GM23338 (cell line): ENCODE data around the gene NPTXR. TPM values are rescaled to one million over a fixed set of nuclear protein-coding genes. Genes with fewer than 3 reads are reported as not detected.

Source experiments
- ATAC-seq: fragments of 200-7000 bp; cut with Tn5 transposase; 3 replicates; pipeline ENCODE4 v1.9.1; 2020
- DNase-seq: peaks from one replicate; pipeline ENCODE4 v3.0.0-alpha.2; 2015; ENCODE audit warnings: low spot score
- H2AFZ ChIP-seq: fragments of 200-600 bp; sonication (generic); 2 replicates; pipeline ENCODE4 v1.8.0; 2016; ENCODE audit warnings: antibody characterized with exemption, mild to moderate bottlenecking, moderate library complexity
- H3F3A ChIP-seq: fragments of 200-600 bp; sonication (generic); replicated peaks from 2 replicates; pipeline ENCODE4 v1.8.0; 2017; ENCODE audit warnings: antibody characterized with exemption, mixed run types, low read depth
- H3K27ac ChIP-seq: fragments of 200-600 bp; sonication (generic); 2 replicates; pipeline ENCODE4 v1.6.1; 2016; ENCODE audit warnings: low read depth
- H3K27me3 ChIP-seq: fragments of 200-600 bp; sonication (generic); 2 replicates; pipeline ENCODE4 v1.8.0; 2016; ENCODE audit warnings: mild to moderate bottlenecking, mixed run types, moderate library complexity; ENCODE audit not compliant: insufficient read depth
- H3K36me3 ChIP-seq: fragments of 200-600 bp; sonication (generic); 2 replicates; pipeline ENCODE4 v1.8.0; 2016; ENCODE audit warnings: mild to moderate bottlenecking; ENCODE audit not compliant: insufficient read depth
- H3K4me1 ChIP-seq: fragments of 200-600 bp; sonication (generic); 2 replicates; pipeline ENCODE4 v1.8.0; 2016; ENCODE audit warnings: mild to moderate bottlenecking, moderate library complexity; ENCODE audit not compliant: insufficient read depth
- H3K4me2 ChIP-seq: fragments of 200-600 bp; sonication (generic); 2 replicates; pipeline ENCODE4 v1.7.1; 2017; ENCODE audit warnings: mixed run types
- H3K4me3 ChIP-seq: fragments of 200-600 bp; sonication (generic); 2 replicates; pipeline ENCODE4 v1.6.1; 2016; ENCODE audit warnings: mixed run types
- H3K79me2 ChIP-seq: fragments of 200-600 bp; sonication (generic); replicated peaks from 2 replicates; pipeline ENCODE4 v1.8.0; 2017; ENCODE audit warnings: mild to moderate bottlenecking; ENCODE audit not compliant: insufficient read depth
- H3K9me2 ChIP-seq: fragments of 200-600 bp; sonication (generic); 2 replicates; pipeline ENCODE4 v1.8.0; 2017; ENCODE audit not compliant: insufficient read depth
- H4K20me1 ChIP-seq: fragments of 200-600 bp; sonication (generic); replicated peaks from 2 replicates; pipeline ENCODE4 v1.8.0; 2017; ENCODE audit warnings: mild to moderate bottlenecking; ENCODE audit not compliant: insufficient read depth
- H3K27ac Mint-ChIP-seq: 2 replicates; pipeline ENCODE4 v1.8.0; 2020; ENCODE audit warnings: inconsistent platforms, mild to moderate bottlenecking, moderate library complexity, mixed read lengths
- H3K27me3 Mint-ChIP-seq: 3 replicates; pipeline ENCODE4 v1.8.0; 2022; ENCODE audit warnings: low read depth, mild to moderate bottlenecking, moderate library complexity, mixed read lengths, inconsistent platforms; ENCODE audit not compliant: insufficient read depth, poor library complexity
- H3K36me3 Mint-ChIP-seq: 3 replicates; pipeline ENCODE4 v1.8.0; 2021; ENCODE audit warnings: low read depth, mild to moderate bottlenecking, inconsistent platforms, moderate library complexity, mixed read lengths
- H3K4me1 Mint-ChIP-seq: 3 replicates; pipeline ENCODE4 v1.8.0; 2020; ENCODE audit warnings: mild to moderate bottlenecking, inconsistent platforms, mixed read lengths
- H3K4me3 Mint-ChIP-seq: 3 replicates; pipeline ENCODE4 v1.8.0; 2021; ENCODE audit warnings: moderate library complexity, mild to moderate bottlenecking, inconsistent platforms, mixed read lengths
- H3K9me3 Mint-ChIP-seq: 3 replicates; pipeline ENCODE4 v1.8.0; 2020; ENCODE audit warnings: moderate library complexity, mild to moderate bottlenecking, inconsistent platforms, mixed read lengths
- CREB1 ChIP-seq: fragments of 250-450 bp; sonication (Bioruptor Pico); IDR thresholded peaks from 2 replicates; pipeline ENCODE4 v1.5.0; 2020; ENCODE audit warnings: low read depth, mild to moderate bottlenecking, moderate library complexity
- CTCF ChIP-seq, 2 experiments: fragments of 200-600 bp in 1 of 2; sonication (generic) in 1 of 2; conservative IDR thresholded peaks; 2 replicates each; pipeline versions ENCODE4 v1.5.1 to v1.6.1; 2016 to 2017; ENCODE audit warnings: antibody characterized with exemption in 2 of 2, low read depth in 2 of 2, mild to moderate bottlenecking in 2 of 2, moderate library complexity in 1 of 2
- ETS1 ChIP-seq: IDR thresholded peaks from 2 replicates; pipeline ENCODE4 v1.6.1; 2016; ENCODE audit warnings: antibody characterized with exemption
- EZH2 ChIP-seq: fragments of 200-600 bp; sonication (generic); IDR thresholded peaks from one replicate; pipeline ENCODE4 v1.8.0; 2017; ENCODE audit warnings: antibody characterized with exemption, mild to moderate bottlenecking, low read depth; ENCODE audit not compliant: unreplicated experiment
- EZH2phosphoT487 ChIP-seq: fragments of 200-600 bp; sonication (generic); IDR thresholded peaks from one replicate; pipeline ENCODE4 v1.8.1; 2018; ENCODE audit warnings: antibody characterized with exemption; ENCODE audit not compliant: unreplicated experiment
- JUNB ChIP-seq: IDR thresholded peaks from one replicate; pipeline ENCODE4 v1.6.1; 2016; ENCODE audit warnings: antibody characterized with exemption; ENCODE audit not compliant: unreplicated experiment
- NANOG ChIP-seq: IDR thresholded peaks from 2 replicates; pipeline ENCODE4 v1.6.1; 2016; ENCODE audit warnings: antibody characterized with exemption, borderline replicate concordance
- POLR2AphosphoS5 ChIP-seq: IDR thresholded peaks from 2 replicates; pipeline ENCODE4 v1.6.1; 2016; ENCODE audit warnings: antibody characterized with exemption, low read depth
- REST ChIP-seq: IDR thresholded peaks from one replicate; pipeline ENCODE4 v1.6.1; 2018; ENCODE audit warnings: antibody characterized with exemption; ENCODE audit not compliant: unreplicated experiment
- ZNF114 ChIP-seq: fragments of 250-450 bp; sonication (Bioruptor Pico); IDR thresholded peaks from 2 replicates; pipeline ENCODE4 v1.5.0; 2020; ENCODE audit warnings: mild to moderate bottlenecking, moderate library complexity
- ZNF331 ChIP-seq: fragments of 250-450 bp; sonication (Bioruptor Pico); IDR thresholded peaks from 2 replicates; pipeline ENCODE4 v1.5.0; 2020; ENCODE audit warnings: low read depth, mild to moderate bottlenecking, moderate library complexity
- ZNF462 ChIP-seq: fragments of 250-450 bp; sonication (Bioruptor Pico); IDR thresholded peaks from 2 replicates; pipeline ENCODE4 v1.5.0; 2020; ENCODE audit warnings: mild to moderate bottlenecking, moderate library complexity
- polyA plus RNA-seq: library from polyadenylated mRNA; unstranded; fragments of >200 nt; fragmentation: Nextera tagmentation; extraction: Ambion mirVana; gene quantifications from 2 replicates; pipeline ENCODE4 v1.2.1, GENCODE V29; 2016
- total RNA-seq: library from RNA; depleted of rRNA; stranded (reverse); fragments of >200 nt; shearing (Covaris generic); gene quantifications from 2 replicates; pipeline ENCODE4 v1.2.3, GENCODE V29; 2014

The NPTXR gene
- total and polyA plus RNA-seq, 2 experiments from 2014 or later: 0.89 to 13.4 TPM

GRCh38 chr22:38881997-38882879 lies 38.4 kb upstream of the NPTXR start:
- Mint-ChIP-seq H3K9me3 (no peaks in the 10 kb centered on the region), H3K27me3 (peaks cover 11% of the 10 kb centered on the region), H3K4me3 (no peak overlapping the region), H3K36me3 (no peaks in the 10 kb centered on the region), H3K4me1 (peaks cover 11% of the 10 kb centered on the region; the same call in 2 of the 3 replicates), H3K27ac (no peak overlapping the region)
- DNase-seq (no peak), ATAC-seq (no peak)
- H3K79me2 ChIP-seq: no peaks in the 10 kb centered on the region
- no peaks in the 10 kb centered on the region for H3K4me1 ChIP-seq
- peak overlapping the region; percentile 53; the same call in 1 of the 2 replicates for H2AFZ ChIP-seq
- no peaks in the 10 kb centered on the region for H3K9me2 ChIP-seq
- H3K27ac ChIP-seq: no peak overlapping the region
- TF ChIP-seq CTCF (conservative IDR thresholded peaks at IDR 0.05; ENCODE audit: low read depth in 2 of 2) (no peak), NANOG (no peak), EZH2phosphoT487 (no peak), CREB1 (CRISPR knock-in tag) (no peak), JUNB (no peak), EZH2 (no peak), ETS1 (no peak), REST (no peak), POLR2AphosphoS5 (no peak), ZNF114 (no peak), ZNF462 (CRISPR knock-in tag) (no peak), ZNF331 (CRISPR knock-in tag) (no peak)
- no peaks in the 10 kb centered on the region for H4K20me1 ChIP-seq
- H3F3A ChIP-seq: no peaks in the 10 kb centered on the region
- H3K4me2 ChIP-seq: no peak overlapping the region
- H3K4me3 ChIP-seq: no peak overlapping the region
- no peaks in the 10 kb centered on the region for H3K36me3 ChIP-seq
- H3K27me3 ChIP-seq: no peaks in the 10 kb centered on the region
